Measurements from ENCODE around the gene ZNF575.

DNA sequence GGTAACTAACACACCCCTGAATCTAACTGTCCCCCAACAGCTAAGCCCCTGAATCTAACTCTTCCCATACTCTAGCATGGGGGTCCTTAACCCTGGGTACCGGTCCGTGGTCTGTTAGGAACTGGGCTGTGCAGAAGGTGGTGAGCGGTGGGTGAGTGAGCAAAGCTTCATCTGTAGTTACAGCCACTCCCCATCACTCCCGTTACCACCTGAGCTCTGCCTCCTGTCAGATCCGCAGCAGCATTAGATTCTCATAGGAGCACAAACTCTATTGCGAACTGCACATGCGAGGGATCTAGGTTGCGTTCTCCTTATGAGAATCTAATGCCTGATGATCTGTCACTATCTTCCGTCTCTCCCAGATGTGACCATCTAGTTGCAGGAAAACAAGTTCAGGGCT is 22.3 kb upstream of the ZNF575 start:
- TF ChIP-seq POLR2A (IDR thresholded peaks at IDR 0.05; ENCODE audit: extremely low read depth, insufficient read length) = no peak
- TF ChIP-seq, protein P1, sequence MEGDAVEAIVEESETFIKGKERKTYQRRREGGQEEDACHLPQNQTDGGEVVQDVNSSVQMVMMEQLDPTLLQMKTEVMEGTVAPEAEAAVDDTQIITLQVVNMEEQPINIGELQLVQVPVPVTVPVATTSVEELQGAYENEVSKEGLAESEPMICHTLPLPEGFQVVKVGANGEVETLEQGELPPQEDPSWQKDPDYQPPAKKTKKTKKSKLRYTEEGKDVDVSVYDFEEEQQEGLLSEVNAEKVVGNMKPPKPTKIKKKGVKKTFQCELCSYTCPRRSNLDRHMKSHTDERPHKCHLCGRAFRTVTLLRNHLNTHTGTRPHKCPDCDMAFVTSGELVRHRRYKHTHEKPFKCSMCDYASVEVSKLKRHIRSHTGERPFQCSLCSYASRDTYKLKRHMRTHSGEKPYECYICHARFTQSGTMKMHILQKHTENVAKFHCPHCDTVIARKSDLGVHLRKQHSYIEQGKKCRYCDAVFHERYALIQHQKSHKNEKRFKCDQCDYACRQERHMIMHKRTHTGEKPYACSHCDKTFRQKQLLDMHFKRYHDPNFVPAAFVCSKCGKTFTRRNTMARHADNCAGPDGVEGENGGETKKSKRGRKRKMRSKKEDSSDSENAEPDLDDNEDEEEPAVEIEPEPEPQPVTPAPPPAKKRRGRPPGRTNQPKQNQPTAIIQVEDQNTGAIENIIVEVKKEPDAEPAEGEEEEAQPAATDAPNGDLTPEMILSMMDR (IDR thresholded peaks at IDR 0.05; ENCODE audit: low read depth, low read length) = no peak
- TF ChIP-seq MYC (IDR thresholded peaks at IDR 0.05; ENCODE audit: low read depth, low read length) = no peak

Measured in NB4 (cell line).